ENCODE data around the gene MAP7D3.
A peak's percentile ranks its signal among the peaks of the same experiment; 100 is the strongest.
"Not testable (repeated sequence)": the region's sequence is repeated elsewhere in the genome, so short reads cannot be mapped to it uniquely, and the experiment has no call there.

The MAP7D3 gene

DNA sequence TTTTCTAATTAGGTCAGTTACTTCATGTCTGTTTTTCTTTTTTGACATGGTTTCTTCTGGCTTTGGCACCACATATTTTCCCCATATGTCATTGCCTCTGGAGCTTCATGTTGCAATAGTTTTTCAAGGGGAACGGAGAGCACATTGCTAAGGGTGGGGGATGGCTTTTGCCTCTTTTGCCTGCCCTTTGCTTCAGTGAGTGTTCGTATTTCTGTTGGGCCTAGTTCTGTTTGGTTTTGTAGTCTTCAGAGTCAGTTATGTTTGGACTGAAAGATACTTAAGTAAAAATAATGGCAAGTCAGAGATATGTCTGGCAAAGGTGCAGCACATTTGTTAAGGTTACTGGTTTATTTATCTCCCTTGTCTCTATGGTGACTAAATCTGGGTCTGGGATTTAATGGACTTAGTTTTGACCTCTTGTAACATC lies 74.8 kb downstream of the MAP7D3 start:
- ChIA-PET CTCF (interaction anchor here (1.4 kb wide), 1 partner anchor 148 kb away, joined by 4 read pairs; no protein-coding TSS in a partner anchor), POLR2A (interaction anchor here (0.7 kb wide), 1 partner anchor 20 kb away, joined by 3 read pairs; no protein-coding TSS in a partner anchor)
- DNase-seq (ENCODE audit: extremely low spot score) = no peak
- TF ChIP-seq CTBP1 (IDR thresholded peaks at IDR 0.05; ENCODE audit: borderline replicate concordance) (no peak), SUZ12 (IDR thresholded peaks at IDR 0.05) (no peak), FOXK2 (IDR thresholded peaks at IDR 0.05) (no peak), LEF1 (IDR thresholded peaks at IDR 0.05; ENCODE audit: borderline replicate concordance) (no peak), TARDBP (IDR thresholded peaks at IDR 0.05) (no peak), ARNT (IDR thresholded peaks at IDR 0.05) (no peak), ZNF384 (IDR thresholded peaks at IDR 0.05) (no peak), SP1 (IDR thresholded peaks at IDR 0.05) (no peak), NFRKB (IDR thresholded peaks at IDR 0.05) (no peak), FOXM1 (IDR thresholded peaks at IDR 0.05; ENCODE audit: borderline replicate concordance) (no peak), BHLHE40 (IDR thresholded peaks at IDR 0.05; ENCODE audit: borderline replicate concordance) (no peak), HDGF (IDR thresholded peaks at IDR 0.05; ENCODE audit: borderline replicate concordance) (no peak), FOXA1 (IDR thresholded peaks at IDR 0.05) (no peak), ELF4 (IDR thresholded peaks at IDR 0.05) (no peak)
- TF ChIP-seq, protein P1, sequence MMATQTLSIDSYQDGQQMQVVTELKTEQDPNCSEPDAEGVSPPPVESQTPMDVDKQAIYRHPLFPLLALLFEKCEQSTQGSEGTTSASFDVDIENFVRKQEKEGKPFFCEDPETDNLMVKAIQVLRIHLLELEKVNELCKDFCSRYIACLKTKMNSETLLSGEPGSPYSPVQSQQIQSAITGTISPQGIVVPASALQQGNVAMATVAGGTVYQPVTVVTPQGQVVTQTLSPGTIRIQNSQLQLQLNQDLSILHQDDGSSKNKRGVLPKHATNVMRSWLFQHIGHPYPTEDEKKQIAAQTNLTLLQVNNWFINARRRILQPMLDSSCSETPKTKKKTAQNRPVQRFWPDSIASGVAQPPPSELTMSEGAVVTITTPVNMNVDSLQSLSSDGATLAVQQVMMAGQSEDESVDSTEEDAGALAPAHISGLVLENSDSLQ (IDR thresholded peaks at IDR 0.05) = no peak

DNA sequence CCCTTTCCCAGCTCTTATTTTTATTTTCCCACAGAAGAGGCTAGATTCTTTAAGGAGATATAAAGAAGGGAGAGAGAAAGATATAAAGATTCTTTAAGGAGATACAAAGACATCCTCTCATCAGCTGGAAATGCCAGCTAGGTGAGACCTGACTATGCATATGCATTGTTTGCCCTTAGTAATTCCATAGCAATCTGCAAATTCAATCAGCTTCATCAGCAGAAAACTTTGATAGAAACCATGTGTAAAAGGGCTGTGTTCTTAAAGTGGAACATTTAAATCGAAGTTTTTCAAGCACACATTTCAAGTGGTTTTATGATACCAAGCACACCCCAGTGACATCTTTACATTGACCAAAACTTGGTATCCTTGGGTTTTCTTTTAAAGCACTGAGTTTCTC lies 79.8 kb downstream of the MAP7D3 start:
- no peak for TF ChIP-seq FOXK2 (IDR thresholded peaks at IDR 0.05)
- no peak for TF ChIP-seq BHLHE40 (IDR thresholded peaks at IDR 0.05; ENCODE audit: borderline replicate concordance)
- TF ChIP-seq FOXA1 (IDR thresholded peaks at IDR 0.05) = no peak
- no peak for TF ChIP-seq NFRKB (IDR thresholded peaks at IDR 0.05)
- TF ChIP-seq SUZ12 (IDR thresholded peaks at IDR 0.05) = no peak
- TF ChIP-seq, protein P1 (IDR thresholded peaks at IDR 0.05) = no peak
- no peak for TF ChIP-seq FOXM1 (IDR thresholded peaks at IDR 0.05; ENCODE audit: borderline replicate concordance)
- TF ChIP-seq ARNT (IDR thresholded peaks at IDR 0.05) = no peak
- TF ChIP-seq ELF4 (IDR thresholded peaks at IDR 0.05) = no peak
- no peak for TF ChIP-seq LEF1 (IDR thresholded peaks at IDR 0.05; ENCODE audit: borderline replicate concordance)
- no peak for TF ChIP-seq L3MBTL2 (conservative IDR thresholded peaks at IDR 0.05)
- no peak for TF ChIP-seq TARDBP (IDR thresholded peaks at IDR 0.05)
- TF ChIP-seq CTBP1 (IDR thresholded peaks at IDR 0.05; ENCODE audit: borderline replicate concordance) = no peak
- no peak for TF ChIP-seq ZNF384 (IDR thresholded peaks at IDR 0.05)
- TF ChIP-seq HDGF (IDR thresholded peaks at IDR 0.05; ENCODE audit: borderline replicate concordance) = no peak
- no peak for TF ChIP-seq SP1 (IDR thresholded peaks at IDR 0.05)
- POLR2A ChIA-PET = interaction anchor here (0.9 to 1.4 kb wide), 5 partner anchors 8 to 709 kb away, joined by 3 to 4 read pairs (median 3); partner anchors contain the start of gene RBMX
- DNase-seq (ENCODE audit: extremely low spot score) = no peak
- CTCF ChIA-PET = interaction anchor here (0.6 to 1.2 kb wide), 4 partner anchors 35 to 754 kb away, joined by 3 to 4 read pairs (median 3); no protein-coding TSS in a partner anchor

DNA sequence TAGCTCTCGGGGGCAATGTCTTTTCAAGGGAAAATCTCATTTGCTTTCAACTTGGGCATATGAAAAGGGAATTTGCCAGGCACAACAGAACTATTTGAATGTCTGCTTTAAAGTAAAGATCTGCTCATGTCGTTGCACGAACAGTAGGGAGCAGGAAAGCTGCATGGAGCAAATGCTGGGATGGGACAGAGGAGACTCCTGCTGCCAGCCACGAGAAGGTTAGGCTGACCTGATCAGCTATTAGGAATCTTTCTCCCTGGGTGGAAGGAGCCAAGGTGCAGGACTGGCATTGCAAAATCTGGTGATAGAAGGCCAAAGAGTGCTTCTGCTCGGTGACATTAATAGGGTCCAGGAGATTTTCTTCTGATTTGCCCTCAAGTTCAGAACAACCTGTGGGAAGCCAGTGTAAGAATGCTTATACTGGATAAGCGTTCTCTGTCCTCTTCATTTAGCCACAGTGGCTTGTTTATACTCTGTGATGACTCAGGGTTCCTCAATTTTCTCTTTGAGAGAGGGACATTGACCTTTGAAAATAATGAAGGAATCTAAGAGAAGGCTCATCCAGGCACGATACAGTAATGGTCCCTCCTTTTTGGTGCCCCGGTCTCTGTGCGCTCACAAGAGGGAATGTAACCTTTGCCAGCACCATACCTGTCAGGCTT lies 80.9 kb downstream of the MAP7D3 start:
- DNase-seq (ENCODE audit: extremely low spot score) = no peak
- CTCF ChIA-PET = interaction anchor here (0.9 to 1.2 kb wide), 3 partner anchors 97 to 142 kb away, joined by 3 to 5 read pairs (median 3); no protein-coding TSS in a partner anchor
- POLR2A ChIA-PET = interaction anchor here (1.0 to 1.6 kb wide), 5 partner anchors 15 to 97 kb away, joined by 3 to 7 read pairs (median 4); no protein-coding TSS in a partner anchor
- TF ChIP-seq, protein P1 (IDR thresholded peaks at IDR 0.05) = no peak
- TF ChIP-seq BHLHE40 (IDR thresholded peaks at IDR 0.05; ENCODE audit: borderline replicate concordance) (no peak), SUZ12 (IDR thresholded peaks at IDR 0.05) (no peak), TARDBP (IDR thresholded peaks at IDR 0.05) (no peak), LEF1 (IDR thresholded peaks at IDR 0.05; ENCODE audit: borderline replicate concordance) (no peak), HDGF (IDR thresholded peaks at IDR 0.05; ENCODE audit: borderline replicate concordance) (no peak), CTBP1 (IDR thresholded peaks at IDR 0.05; ENCODE audit: borderline replicate concordance) (no peak), NFRKB (IDR thresholded peaks at IDR 0.05) (no peak), FOXK2 (IDR thresholded peaks at IDR 0.05) (no peak), SP1 (IDR thresholded peaks at IDR 0.05) (no peak), L3MBTL2 (conservative IDR thresholded peaks at IDR 0.05) (no peak)

DNA sequence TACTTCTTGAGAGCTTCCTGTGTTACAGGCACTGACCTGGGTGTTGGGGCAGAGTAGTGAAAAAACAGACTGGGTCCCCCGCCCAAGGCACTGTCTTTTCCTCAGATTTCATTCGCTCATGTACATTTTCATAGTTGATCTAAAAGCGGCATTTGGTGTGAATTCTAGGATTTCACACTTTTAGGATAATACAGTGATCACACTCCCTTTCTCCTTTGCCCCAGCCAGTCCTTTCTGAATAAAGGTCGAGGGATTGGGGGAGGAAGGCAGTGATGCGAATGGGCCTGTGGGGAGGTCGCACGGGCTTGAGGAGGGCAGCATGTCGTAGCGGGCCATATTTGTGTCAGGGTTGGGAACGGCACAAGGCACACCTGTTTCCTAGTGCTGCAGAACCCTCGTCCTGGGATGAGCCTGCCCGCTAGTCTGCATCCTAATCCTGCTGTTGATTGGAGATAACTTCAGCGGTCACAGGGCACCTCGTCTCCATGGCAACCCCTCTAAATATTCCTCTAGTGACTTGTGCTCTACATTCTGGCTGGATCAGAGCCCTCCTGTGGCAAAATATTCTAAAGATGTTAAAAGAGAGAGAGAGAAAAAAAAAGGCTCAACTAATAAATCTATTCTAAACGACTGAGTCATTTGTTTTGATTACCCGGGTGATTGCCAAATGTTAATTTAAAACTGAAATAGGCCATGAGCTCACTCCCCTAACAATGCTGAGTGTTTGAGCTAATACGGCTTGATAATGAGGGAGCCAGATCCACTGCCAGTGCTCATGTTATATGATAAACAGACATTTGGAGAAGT lies 82.1 kb downstream of the MAP7D3 start:
- TF ChIP-seq LEF1 (IDR thresholded peaks at IDR 0.05; ENCODE audit: borderline replicate concordance) (no peak), NFRKB (IDR thresholded peaks at IDR 0.05) (no peak), FOXK2 (IDR thresholded peaks at IDR 0.05) (no peak), TARDBP (IDR thresholded peaks at IDR 0.05) (no peak), CTBP1 (IDR thresholded peaks at IDR 0.05; ENCODE audit: borderline replicate concordance) (peak; percentile 36; the same call in 1 of the 2 replicates), SP1 (IDR thresholded peaks at IDR 0.05) (no peak), FOXA1 (IDR thresholded peaks at IDR 0.05) (no peak), ELF4 (IDR thresholded peaks at IDR 0.05) (no peak), FOXM1 (IDR thresholded peaks at IDR 0.05; ENCODE audit: borderline replicate concordance) (no peak), ARNT (IDR thresholded peaks at IDR 0.05) (no peak), HDGF (IDR thresholded peaks at IDR 0.05; ENCODE audit: borderline replicate concordance) (no peak), BHLHE40 (IDR thresholded peaks at IDR 0.05; ENCODE audit: borderline replicate concordance) (no peak), L3MBTL2 (conservative IDR thresholded peaks at IDR 0.05) (no peak), ZNF384 (IDR thresholded peaks at IDR 0.05) (peak; percentile 52; the same call in 1 of the 2 replicates), SUZ12 (IDR thresholded peaks at IDR 0.05) (no peak)
- TF ChIP-seq, protein P1 (IDR thresholded peaks at IDR 0.05) = 0 out of 2 replicates have a peak, but pooled peaks have one; percentile 39
- CTCF ChIA-PET = interaction anchor here (0.7 to 1.2 kb wide), 5 partner anchors 36 to 408 kb away, joined by 3 to 5 read pairs (median 5); no protein-coding TSS in a partner anchor
- DNase-seq (ENCODE audit: extremely low spot score) = peak; percentile 68
- POLR2A ChIA-PET = interaction anchor here (0.6 to 1.6 kb wide), 6 partner anchors 16 to 109 kb away, joined by 3 to 7 read pairs (median 4); no protein-coding TSS in a partner anchor

DNA sequence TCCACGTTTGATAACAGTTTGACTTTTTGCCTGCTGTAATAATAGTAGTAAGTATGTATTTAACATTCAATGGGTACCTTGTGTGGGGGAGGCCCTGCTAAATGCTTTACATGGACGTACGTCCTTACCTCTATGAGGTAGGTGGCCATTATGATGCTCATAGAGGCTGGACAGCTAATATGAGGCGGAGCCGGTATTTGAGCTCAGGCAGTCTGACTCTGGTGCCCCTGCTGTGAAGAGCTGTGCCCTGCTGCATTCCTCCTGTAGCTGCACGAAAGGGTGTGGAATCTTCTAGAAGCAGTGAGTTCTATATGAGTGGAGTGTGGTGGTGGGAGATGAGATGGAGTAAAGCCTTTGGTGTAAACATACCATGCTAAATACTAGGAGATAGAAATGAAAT lies 83.2 kb downstream of the MAP7D3 start:
- CTCF ChIA-PET; POLR2A ChIA-PET; DNase-seq (ENCODE audit: extremely low spot score): not testable (repeated sequence)

Data from HEK293T (cell line).